HG03066 (cell line): Measurements from ENCODE around the gene ARHGAP45.
"Not testable (repeated sequence)": the region's sequence is repeated elsewhere in the genome, so short reads cannot be mapped to it uniquely, and the experiment has no call there.

Experiments used
- ATAC-seq: cut with Tn5 transposase; IDR thresholded peaks from one replicate; pipeline ENCODE4 v1.9.1; 2021; ENCODE audit warnings: low read depth; ENCODE audit not compliant: unreplicated experiment

The ARHGAP45 gene

GRCh38 chr19:1113030-1113985 lies 46.3 kb downstream of the ARHGAP45 start:
- ATAC-seq: no peak

- ATAC-seq: no peak
Measured at GRCh38 chr19:1113986-1114483, 47.1 kb downstream of the ARHGAP45 start.

- not testable (repeated sequence) for ATAC-seq
Measured at GRCh38 chr19:1114728-1115127, 47.8 kb downstream of the ARHGAP45 start.

DNA sequence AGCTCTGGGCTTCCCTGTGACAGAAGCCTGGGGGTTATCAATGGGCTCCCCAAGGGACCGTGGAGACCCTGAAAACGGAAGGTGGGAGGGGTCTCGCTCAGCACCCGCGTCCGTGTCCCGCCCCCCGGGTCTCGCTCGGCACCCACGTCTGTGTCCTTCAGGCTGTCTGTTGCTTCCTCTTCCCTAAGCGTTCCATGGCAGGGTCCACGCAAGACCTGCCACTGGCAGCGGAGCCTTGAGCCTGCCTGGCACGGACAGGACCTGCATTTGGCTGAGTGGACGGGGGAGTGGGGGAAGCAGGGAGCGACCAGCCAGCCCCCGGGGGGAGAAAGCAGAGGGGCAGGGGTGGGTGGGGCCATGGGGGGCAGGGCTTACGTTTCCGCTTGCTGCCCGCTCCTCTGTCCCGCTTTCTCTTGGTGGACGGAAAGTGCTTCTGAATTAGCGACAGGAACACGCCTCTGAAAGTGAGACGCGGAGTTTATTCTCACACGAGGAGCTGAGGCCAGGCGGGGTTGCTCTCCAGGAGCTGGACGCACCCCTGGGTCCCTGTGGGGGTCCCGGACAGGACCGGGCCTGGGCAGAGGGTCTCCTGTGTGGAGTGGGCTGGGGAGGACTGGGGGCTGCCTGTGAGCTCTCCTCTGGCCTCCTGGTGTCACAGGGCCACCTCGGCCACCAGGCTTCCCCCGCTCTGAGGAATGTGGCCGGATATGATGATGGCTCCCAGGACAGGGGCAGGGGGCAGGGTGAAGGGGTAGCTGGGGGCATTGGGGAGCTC lies 48.9 kb downstream of the ARHGAP45 start:
- ATAC-seq: no peak

- ATAC-seq: no peak
Measured at GRCh38 chr19:1116726-1117581, 50.0 kb downstream of the ARHGAP45 start.

DNA sequence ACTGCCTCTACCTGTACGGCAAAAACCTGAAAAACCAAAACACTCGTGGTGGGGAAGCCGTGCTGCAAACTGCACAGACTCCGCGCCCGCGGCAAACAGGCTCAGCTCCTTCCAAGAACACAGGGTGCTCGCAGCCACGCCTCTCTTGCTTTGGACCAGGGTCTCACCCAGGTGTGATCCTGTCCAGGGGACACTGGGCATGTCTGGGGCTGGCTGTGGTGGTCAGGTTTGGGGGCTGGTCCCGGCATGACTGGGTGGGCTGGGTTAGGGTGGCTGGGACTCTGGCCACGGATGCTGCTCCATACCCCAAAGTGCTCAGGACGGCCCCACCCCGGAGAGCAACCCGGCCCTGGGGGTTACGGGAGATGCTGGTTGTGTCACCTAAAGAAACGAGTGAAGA lies 50.7 kb downstream of the ARHGAP45 start:
- no peak for ATAC-seq

DNA sequence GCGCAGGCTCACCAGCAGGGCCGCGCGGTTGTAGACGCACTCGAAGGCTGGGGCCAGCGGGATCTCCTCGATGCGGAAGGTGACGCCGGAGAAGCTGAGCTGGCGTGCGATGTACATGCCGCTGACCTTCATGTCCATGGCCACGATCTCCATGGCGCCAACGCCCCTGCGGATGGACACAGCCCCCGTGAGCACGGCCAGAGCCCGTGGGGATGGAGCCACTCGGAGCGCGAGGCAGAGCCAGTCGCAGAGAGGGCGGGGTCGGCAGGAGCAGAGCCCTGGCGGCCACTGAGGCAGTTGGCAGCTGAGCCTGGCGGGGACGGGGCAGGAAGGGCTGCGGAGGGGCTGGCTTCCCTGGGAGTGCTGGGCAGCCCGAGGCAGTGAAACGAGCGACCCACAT lies 52.0 kb downstream of the ARHGAP45 start:
- ATAC-seq: no peak

DNA sequence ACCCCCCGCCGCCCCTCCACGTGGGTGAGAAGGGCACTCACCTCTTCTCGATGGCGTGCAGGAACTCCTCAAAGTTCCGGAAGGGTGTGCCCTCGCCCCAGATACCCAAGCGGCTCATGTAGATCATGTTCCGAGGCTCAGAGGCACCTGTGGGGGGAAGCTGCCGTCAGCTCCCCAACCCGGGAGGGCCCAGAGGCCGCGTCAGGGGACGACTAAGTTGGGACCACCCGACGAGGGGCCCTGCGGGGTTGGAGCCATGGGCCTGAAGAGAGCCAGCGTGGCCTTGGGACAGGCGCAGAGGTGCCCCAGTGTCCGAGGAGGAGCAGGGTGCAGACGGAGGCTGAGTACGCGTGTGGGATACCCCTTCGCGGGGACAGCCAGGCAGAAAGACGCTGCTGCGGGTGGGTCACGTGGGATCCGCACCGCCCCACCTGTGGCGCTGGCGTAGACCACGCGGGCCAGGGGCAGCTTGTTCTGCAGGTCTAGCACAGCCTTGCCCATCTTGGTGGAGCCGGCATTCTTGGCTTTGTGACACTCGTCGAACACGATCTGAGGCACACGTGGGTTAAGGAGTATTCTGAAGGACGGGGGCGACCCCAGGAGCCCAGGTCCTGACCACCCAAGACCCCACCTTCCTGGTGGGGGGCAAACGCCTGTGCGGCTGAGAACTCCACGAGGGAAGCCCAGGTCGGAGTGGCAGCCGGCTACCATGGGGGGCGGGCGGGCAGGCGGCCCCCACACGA lies 52.7 kb downstream of the ARHGAP45 start:
- no peak for ATAC-seq

DNA sequence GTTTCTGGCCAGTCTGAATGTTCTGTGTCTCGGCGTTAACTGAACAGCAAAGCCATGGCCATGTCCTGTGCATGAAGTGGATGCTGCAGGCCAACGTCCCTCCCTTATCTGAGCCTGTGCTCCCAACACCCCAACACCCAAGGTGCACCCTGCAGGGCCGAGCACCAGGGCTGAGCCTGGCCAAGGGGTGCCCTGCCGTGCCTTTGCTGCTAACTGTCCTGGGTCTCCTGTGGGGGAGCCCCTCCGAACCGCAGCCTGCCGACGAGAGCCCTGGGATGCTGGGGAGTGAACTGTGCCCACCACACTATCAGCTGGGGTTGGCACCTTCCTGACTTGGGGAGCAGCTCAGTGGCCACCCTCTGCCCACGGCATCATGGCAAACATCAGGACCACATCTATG lies 54.4 kb downstream of the ARHGAP45 start:
- no peak for ATAC-seq

DNA sequence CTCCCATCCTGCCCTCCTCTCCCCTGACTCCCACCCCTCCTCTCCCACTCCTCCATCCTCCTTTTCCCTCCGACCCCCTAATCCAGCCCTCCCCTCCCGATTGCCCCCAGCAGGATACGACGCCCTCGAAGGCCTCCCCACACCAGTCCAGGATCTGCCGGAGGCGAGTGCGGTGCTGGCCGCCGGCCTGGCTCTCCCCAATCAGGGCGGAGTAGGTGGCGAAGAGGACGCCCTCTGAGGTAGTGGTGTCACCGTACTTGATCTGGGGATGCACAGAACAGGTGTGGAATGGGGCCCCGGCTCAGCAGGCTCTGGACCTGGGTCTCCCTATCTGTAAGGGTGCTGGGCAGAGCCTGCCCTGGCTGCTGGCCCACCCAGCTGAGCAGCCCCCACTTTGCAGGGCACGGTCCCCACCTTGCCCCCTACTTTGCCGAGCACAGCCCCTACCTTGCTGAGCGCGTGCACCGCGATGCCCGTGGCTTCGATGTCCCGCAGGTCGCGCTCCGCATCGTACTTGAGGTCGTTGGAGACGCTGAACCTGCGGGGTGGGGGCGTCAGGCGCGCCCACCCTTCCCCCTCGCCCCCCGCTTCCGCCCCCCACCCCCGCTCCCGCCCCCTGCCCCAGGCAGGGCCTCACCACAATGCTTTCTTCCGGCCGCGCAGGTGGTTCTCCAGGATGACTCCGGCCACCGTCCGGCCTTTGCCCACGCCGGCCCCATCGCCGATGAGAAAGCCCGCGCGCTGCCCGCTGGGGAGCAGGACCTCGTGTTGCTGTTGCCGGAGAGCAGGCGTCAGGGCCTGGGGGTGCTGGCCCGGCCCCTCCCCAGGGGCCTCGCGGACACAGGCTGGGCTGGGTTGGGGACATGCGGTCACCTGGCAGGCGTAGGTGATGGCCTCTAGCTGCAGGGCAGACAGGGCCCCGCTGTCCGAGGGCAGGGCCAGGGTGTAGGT lies 55.3 kb downstream of the ARHGAP45 start:
- ATAC-seq: no peak

DNA sequence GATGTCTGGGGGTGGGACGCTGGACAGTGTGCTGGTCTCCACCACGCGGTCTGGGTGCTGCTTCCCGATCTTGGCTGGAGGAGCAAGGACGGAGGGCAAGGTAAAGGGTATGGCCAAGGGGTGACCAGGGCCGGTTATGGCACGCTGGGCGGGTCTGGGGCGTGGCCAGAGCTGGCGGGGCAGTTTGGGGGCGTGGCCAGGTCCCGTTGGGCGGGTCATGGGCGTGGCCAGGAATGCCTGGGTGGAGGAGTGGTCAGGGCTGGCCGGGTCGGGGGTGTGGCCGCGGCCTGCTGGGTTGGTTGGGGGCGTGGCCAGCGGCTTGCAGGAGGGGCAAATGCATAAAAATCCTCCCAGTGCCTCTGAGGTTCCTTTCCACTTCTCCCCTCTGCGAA lies 56.0 kb downstream of the ARHGAP45 start:
- no peak for ATAC-seq

DNA sequence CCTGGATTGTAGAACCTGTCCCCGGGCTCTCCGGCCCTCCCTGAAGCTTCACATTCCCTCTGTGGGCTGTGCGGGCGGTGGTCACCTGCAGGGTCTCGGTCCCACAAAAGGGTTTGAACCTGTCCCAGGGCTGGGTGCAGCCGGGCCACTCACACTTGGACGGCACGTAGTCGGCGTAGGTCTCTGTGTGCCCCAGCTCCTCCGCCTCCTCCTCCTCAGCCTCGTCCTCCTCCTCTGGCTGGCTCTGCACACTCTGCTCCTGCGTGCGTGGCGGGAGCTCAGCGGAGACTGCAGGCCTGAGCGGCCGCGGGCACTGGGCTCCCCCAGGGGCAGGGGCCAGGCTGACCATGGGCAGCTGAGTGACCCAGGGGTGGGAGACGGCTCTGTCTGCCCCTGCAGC lies 56.4 kb downstream of the ARHGAP45 start:
- no peak for ATAC-seq

DNA sequence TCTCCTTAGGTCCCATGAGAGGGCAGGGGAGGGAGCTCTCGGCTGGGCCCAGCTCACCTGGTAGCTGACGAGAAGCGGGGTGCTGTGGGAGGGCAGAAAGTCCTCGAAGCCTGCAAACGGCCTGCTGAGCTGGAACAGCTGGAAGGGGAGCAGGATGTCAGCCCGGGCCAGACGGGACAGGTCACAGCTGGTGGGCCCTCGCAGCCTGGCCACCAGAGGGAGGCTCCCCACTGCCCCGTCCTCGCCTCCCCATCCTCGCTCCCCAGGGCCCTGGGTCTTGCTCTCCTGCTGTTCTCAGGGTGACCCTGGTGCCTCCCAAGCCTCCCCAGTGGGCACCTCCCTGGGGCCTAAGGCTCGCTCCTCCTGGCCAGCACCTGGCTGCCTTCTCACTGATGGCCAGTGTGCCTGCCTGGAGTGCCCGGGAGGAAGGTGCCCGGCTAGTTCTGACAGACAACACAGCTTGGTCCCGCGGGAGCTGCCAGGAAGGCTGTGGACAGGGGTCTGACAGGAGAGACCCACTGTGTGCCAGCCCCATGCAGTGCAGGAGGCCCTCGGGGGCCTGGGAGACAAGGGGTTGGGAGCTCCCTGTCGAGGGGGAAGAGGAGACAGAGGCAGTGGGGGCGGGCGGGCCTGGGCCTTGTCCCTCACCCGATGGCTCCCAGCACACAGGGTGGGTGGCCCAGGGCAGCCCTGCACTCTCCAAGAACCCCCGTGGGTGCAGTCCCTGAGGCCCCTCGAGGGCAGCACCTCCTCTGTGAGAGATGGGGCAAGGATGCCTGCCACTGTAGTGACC lies 57.1 kb downstream of the ARHGAP45 start:
- ATAC-seq: no peak

DNA sequence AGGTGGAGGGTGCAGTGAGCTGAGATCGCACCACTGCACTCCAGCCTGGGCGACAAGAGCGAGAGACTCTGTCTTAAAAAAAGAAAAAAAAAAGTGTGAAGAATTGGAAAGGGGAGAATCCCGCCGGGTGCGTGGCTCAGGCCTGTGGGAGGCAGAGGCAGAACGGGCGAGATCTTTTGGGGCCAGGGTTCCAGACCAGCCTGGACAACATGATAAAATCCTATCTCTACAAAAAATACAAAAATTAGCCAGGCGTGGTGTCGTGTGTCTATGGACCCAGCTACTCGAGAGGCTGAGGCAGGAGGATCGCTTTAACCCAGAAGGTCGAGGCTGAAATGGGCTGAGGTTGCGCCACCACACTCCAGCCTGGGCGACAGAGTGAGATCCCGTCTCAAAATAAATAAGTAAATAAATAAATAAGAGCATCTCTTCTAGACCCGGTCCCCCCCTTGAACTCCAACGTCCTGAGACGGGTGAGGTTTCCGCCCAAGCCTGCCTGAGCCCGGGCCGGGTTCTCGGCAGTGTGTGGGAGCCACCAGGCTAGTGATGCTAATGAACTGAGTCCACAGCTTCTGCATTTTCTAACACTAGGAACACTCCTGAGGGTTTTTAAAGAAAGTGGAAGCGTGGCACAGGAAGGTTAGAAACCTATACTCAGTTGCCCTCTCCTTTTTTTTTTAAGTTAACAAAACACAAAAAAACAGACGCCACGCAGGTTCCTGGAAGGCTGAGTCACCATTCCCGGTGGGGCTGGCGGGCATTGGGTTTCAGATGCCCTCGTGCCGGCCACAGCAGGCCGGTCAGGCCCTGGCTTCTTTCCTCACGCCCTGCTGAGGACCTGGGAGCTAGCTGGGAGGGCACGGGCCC lies 58.9 kb downstream of the ARHGAP45 start:
- no peak for ATAC-seq

DNA sequence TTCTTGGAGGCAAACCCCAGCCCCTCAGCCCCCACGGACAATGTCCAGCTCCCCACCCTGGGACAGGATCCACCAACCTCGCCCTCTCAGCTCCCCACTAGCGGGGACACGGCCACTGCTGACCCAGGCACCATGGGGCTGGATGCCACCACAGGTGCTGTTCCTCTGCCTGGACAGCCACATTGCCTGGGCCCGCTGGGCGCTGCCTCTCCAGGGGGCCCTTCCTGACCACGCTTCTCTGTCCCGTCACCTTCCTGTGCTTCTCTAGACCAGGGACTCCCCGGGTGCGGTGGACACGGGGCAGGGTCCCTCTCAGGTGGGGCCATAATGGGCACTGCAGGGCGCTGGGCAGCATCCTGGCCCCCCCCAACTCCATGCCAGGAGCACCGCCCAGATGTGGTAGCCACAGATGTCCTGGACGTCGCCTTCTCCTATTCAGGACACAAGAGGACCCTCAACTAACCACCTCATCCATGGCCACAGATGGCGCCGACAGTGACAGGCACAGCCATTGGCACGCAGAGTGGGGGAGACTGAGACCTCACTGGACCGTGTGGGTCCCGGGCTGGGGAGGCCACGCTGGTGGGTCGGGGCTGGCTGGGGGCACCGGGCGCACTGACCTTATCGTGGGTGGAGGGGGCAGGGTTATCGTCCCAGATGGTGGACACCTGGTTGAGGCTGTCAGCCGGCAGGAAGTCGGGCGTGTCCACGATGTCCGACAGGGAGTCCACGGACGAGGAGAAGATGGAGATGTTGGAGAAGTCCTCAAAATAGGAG lies 60.2 kb downstream of the ARHGAP45 start:
- no peak for ATAC-seq

DNA sequence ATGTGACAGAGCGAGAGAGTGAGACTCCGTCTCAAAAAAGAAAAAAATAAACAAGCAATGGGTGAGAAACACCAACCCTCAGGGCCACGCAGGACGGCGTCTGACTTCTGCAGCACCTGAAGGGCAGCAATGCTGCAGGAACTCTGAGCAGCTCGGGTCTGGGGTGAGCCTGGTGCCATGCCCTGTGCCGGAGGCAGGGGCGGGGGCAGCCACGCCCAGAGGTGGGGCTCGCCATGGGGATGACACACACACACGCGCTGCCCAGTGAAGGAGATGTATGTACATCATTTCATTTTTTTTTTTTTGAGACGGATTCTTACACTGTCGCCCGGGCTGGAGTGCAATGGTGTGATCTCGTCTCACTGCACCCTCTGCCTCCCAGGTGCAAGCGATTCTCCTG lies 61.1 kb downstream of the ARHGAP45 start:
- no peak for ATAC-seq
